ENCODE results near the gene LPGAT1.

Gene LPGAT1

DNA sequence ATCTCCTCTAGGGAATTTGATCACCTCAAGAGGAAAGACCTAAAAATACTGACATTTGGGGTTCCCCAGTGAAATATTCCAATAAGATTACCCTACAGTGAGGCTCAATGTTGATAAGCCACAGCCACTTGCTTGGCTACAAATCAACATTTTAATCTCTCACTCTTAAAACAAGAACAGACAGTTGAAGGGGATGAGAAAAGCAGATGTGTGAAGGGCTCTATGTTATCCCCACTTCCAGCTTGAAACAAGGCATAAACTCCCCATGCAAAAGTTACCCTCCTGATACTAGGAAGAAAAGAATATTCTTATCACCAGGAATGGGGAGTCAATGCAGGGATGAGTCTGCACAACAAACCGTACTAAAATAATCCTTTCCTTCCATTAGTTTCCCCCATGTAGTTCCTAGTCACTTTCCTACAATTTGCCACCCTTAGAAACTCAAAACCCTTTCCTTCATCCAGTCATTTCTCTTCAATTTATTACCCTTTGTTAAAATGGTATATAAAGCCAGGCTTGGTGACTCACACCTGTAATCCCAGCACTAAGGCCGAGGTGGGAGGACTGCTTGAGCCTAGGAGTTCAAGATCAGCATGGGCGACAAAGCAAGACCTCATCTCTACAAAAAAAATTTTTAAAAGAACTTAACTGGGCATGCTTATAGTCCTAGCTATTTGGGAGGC lies 29.5 kb downstream of the LPGAT1 start:
- peaks cover 4% of the 10 kb centered on the region; the same call in 1 of the 2 replicates for H3K4me1 ChIP-seq (ENCODE audit: insufficient read depth, low read length)
- no peaks in the 10 kb centered on the region for H3K36me3 ChIP-seq (ENCODE audit: insufficient read depth, low read length)
- peaks cover 3% of the 10 kb centered on the region; the same call in 1 of the 2 replicates for H3K9me3 ChIP-seq (ENCODE audit: insufficient read depth, low read depth, low read length)
- H3K4me3 ChIP-seq (ENCODE audit: low read length) = no peak overlapping the region
- H3K9ac ChIP-seq (ENCODE audit: low read depth, low read length) = no peak overlapping the region
- no peak overlapping the region for H3K27ac ChIP-seq (ENCODE audit: low read depth, low read length)
- H3K27me3 ChIP-seq (ENCODE audit: insufficient read depth, low read length) = no peaks in the 10 kb centered on the region
- 98% methylated on average over 3 of the region's 3 CpGs for WGBS

DNA sequence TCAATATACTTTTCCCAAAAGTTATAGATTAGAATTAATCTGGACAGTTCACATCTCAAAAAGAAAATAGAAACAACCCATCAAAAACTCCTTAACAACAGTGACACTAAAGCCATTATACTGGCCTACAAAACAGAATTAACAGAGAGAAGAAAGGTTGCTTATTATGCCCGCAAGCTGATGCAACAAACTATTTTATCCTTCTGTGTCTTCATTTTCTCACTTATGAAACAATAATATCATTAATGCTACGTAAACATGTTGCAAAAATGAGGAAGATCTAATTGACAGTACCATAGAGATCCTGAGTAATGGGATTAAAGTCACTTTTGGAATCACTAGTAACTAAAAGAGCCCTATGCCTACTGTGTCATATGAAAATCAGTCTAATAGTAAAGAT lies 32.6 kb downstream of the LPGAT1 start:
- peaks cover 3% of the 10 kb centered on the region; the same call in 1 of the 2 replicates for H3K9me3 ChIP-seq (ENCODE audit: insufficient read depth, low read depth, low read length)
- 100% methylated on average over 2 of the region's 2 CpGs for WGBS
- no peak overlapping the region for H3K4me3 ChIP-seq (ENCODE audit: low read length)
- H3K4me1 ChIP-seq (ENCODE audit: insufficient read depth, low read length) = peaks cover 4% of the 10 kb centered on the region; the same call in 1 of the 2 replicates
- H3K36me3 ChIP-seq (ENCODE audit: insufficient read depth, low read length) = no peaks in the 10 kb centered on the region
- no peaks in the 10 kb centered on the region for H3K27me3 ChIP-seq (ENCODE audit: insufficient read depth, low read length)
- H3K27ac ChIP-seq (ENCODE audit: low read depth, low read length) = no peak overlapping the region
- no peak overlapping the region for H3K9ac ChIP-seq (ENCODE audit: low read depth, low read length)

DNA sequence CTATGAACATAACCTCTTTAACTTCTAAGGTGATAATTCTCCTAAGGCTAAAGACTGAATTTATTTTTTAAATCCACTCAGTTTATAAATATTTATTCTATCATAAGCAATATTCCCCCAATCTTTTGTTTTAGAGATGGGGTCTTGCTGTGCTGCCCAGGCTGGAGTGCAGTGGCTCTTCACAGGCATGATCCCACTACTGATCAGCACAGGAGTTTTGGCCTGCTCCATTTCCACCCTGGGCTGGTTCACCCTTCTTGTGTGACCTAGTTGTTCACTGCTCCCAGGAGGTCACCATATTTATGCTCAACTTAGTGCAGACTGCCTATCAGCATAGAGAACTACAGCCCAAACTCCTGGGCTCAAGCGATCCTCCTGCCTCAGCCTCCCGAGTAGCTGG lies 38.6 kb downstream of the LPGAT1 start:
- H3K36me3 ChIP-seq (ENCODE audit: insufficient read depth, low read length) = no peaks in the 10 kb centered on the region
- no peak overlapping the region for H3K4me3 ChIP-seq (ENCODE audit: low read length)
- no peak overlapping the region for H3K9ac ChIP-seq (ENCODE audit: low read depth, low read length)
- no peaks in the 10 kb centered on the region for H3K27me3 ChIP-seq (ENCODE audit: insufficient read depth, low read length)
- no peak overlapping the region for H3K27ac ChIP-seq (ENCODE audit: low read depth, low read length)
- H3K9me3 ChIP-seq (ENCODE audit: insufficient read depth, low read depth, low read length) = no peaks in the 10 kb centered on the region
- no peaks in the 10 kb centered on the region for H3K4me1 ChIP-seq (ENCODE audit: insufficient read depth, low read length)
- 97% methylated on average over 2 of the region's 2 CpGs for WGBS

DNA sequence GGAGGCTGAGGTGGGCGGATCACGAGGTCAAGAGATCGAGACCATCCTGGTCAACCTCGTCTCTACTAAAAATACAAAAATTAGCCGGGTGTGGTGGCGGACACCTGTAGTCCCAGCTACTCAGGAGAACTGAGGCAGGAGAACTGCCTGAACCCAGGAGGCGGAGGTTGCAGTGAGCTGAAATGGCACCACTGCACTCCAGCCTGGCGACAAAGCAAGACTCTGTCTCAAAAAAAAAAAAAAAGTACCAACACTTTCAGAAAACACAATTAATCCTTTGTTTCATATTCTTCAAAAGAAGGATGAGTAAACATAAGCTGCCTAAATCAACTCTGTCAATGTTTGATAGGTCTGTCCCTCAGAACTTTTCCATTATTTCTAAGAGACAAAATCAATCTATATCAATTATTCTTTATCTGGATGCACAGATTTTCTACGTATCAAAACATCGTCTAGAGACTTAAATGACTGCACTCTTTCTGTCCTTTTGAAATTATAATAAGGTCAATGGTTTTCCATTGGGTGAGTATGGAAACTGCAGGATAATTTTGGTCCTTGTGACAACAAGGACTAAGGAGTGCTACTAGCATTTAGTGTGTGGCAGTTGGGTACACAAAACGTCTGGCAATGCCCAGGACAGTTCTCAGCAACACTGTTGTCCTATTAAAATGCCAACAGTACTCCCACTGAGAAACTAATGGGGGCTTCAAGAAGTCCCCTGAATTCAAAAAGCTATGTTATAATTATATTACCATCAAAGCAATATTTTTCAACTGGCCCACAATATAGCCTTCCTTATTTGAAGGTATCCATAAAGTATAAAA lies 40.7 kb downstream of the LPGAT1 start:
- Histone ChIP-seq H3K9ac (ENCODE audit: low read depth, low read length) (no peak overlapping the region), H3K9me3 (ENCODE audit: insufficient read depth, low read depth, low read length) (no peaks in the 10 kb centered on the region), H3K27ac (ENCODE audit: low read depth, low read length) (no peak overlapping the region), H3K4me3 (ENCODE audit: low read length) (no peak overlapping the region), H3K36me3 (ENCODE audit: insufficient read depth, low read length) (no peaks in the 10 kb centered on the region), H3K27me3 (ENCODE audit: insufficient read depth, low read length) (no peaks in the 10 kb centered on the region), H3K4me1 (ENCODE audit: insufficient read depth, low read length) (no peaks in the 10 kb centered on the region)
- WGBS = 91% methylated on average over 11 of the region's 11 CpGs

DNA sequence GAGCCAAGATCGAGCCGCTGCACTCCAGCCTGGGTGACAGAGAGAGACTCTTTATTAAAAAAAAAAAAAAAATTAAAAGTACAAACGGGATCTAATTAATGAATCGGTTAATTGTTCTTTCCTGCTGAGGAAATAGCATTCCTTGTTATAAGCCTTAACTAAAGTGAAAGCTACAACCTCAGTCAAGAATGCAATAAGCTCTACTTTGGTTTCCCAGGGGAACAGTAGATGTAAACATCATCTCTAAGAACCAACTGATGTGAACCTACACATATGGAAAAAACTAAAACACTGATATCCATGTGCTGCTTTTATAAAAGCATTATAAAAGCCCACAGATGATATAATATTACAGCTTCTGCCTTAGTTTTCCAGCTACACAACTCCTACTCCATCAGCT lies 41.9 kb downstream of the LPGAT1 start:
- H3K27me3 ChIP-seq (ENCODE audit: insufficient read depth, low read length) = no peaks in the 10 kb centered on the region
- H3K27ac ChIP-seq (ENCODE audit: low read depth, low read length) = no peak overlapping the region
- no peaks in the 10 kb centered on the region for H3K9me3 ChIP-seq (ENCODE audit: insufficient read depth, low read depth, low read length)
- H3K4me1 ChIP-seq (ENCODE audit: insufficient read depth, low read length) = no peaks in the 10 kb centered on the region
- H3K4me3 ChIP-seq (ENCODE audit: low read length) = no peak overlapping the region
- no peaks in the 10 kb centered on the region for H3K36me3 ChIP-seq (ENCODE audit: insufficient read depth, low read length)
- H3K9ac ChIP-seq (ENCODE audit: low read depth, low read length) = no peak overlapping the region
- 95% methylated on average over 4 of the region's 4 CpGs for WGBS

DNA sequence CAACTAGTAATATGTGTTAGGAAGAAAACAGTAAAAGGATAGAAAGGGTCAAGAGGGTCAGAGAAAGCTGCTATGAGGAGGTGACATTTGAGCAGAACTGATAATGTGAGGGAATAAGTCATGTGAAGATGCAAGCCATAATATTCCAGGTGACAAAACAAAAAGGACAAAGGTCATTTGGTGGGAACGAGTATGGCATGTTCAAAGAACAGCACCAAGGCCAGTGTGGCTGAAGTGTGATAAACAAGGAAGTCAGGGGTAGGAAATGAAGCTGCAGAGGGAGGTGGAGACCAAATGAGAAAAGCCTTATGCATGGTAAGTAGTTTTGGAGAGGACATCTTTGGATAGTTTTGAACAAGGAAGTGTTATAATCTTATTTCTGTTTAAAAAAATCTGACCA lies 46.7 kb downstream of the LPGAT1 start:
- H3K4me3 ChIP-seq (ENCODE audit: low read length) = no peak overlapping the region
- no peaks in the 10 kb centered on the region for H3K27me3 ChIP-seq (ENCODE audit: insufficient read depth, low read length)
- H3K27ac ChIP-seq (ENCODE audit: low read depth, low read length) = no peak overlapping the region
- 81% methylated on average over 1 of the region's 1 CpG for WGBS
- no peaks in the 10 kb centered on the region for H3K9me3 ChIP-seq (ENCODE audit: insufficient read depth, low read depth, low read length)
- no peak overlapping the region for H3K9ac ChIP-seq (ENCODE audit: low read depth, low read length)
- no peaks in the 10 kb centered on the region for H3K4me1 ChIP-seq (ENCODE audit: insufficient read depth, low read length)
- H3K36me3 ChIP-seq (ENCODE audit: insufficient read depth, low read length) = no peaks in the 10 kb centered on the region

DNA sequence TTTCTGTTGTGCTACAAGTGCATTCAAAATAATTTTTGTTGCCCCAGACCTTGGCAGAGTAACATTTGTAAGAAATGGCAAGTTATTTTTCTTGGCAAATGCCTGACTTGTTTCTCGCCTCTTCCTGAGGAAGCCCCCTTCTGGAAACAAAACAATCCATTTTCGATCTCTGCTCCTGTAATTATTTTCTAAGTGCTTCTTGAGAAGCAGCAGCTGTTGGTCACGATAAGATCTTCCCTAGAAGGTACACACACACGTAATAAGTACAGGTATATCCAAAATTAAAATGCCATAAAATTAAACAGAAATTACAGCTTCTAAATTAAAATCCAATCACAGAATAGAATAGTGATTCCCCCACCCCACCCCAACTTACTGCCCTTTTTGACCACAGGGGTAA lies 47.3 kb downstream of the LPGAT1 start:
- Histone ChIP-seq H3K4me1 (ENCODE audit: insufficient read depth, low read length) (no peaks in the 10 kb centered on the region), H3K27me3 (ENCODE audit: insufficient read depth, low read length) (no peaks in the 10 kb centered on the region), H3K27ac (ENCODE audit: low read depth, low read length) (no peak overlapping the region), H3K4me3 (ENCODE audit: low read length) (no peak overlapping the region), H3K36me3 (ENCODE audit: insufficient read depth, low read length) (no peaks in the 10 kb centered on the region), H3K9me3 (ENCODE audit: insufficient read depth, low read depth, low read length) (no peaks in the 10 kb centered on the region), H3K9ac (ENCODE audit: low read depth, low read length) (no peak overlapping the region)
- WGBS = 94% methylated on average over 4 of the region's 4 CpGs

DNA sequence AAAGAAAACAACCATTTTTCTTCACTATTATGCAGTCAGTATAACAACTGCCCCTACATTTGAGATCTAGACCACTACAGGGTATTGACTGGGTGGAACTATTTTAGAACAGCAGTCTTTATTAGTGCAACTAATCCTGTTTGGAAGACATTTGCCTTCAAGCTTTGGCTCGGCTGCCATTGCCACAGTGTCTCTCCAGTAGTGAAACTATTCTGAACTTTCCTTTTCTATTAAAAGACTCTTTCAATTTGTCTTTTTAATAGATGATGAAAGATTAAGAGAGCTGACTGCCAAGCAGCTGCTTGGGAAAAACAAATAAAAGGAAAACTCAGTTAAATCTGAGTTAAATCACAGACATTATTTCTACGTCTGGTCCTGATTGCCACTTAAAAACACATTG lies 49.3 kb downstream of the LPGAT1 start:
- Histone ChIP-seq H3K9me3 (ENCODE audit: insufficient read depth, low read depth, low read length) (no peaks in the 10 kb centered on the region), H3K36me3 (ENCODE audit: insufficient read depth, low read length) (no peaks in the 10 kb centered on the region; the same call in 1 of the 2 replicates), H3K27ac (ENCODE audit: low read depth, low read length) (no peak overlapping the region), H3K9ac (ENCODE audit: low read depth, low read length) (no peak overlapping the region), H3K4me1 (ENCODE audit: insufficient read depth, low read length) (no peaks in the 10 kb centered on the region), H3K27me3 (ENCODE audit: insufficient read depth, low read length) (no peaks in the 10 kb centered on the region), H3K4me3 (ENCODE audit: low read length) (no peak overlapping the region)
- 95% methylated on average over 2 of the region's 2 CpGs for WGBS

DNA sequence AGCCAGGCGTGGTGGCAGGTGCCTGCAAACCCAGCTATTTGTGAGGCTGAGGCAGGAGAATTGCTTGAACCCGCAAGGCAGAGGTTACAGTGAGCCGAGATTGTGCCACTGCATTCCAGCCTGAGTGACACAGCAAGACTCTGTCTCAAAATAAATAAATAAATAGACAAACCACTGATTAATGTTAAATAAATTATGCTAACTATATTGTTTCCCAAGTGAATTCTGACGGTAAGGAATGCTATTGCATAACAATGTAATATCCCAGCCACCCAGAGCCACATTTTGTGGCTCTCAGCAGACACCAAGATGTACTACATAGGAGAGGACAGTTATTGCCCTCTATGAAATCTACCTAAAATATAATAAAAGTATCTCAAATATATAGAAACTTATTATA lies 55.4 kb downstream of the LPGAT1 start:
- H3K36me3 ChIP-seq (ENCODE audit: insufficient read depth, low read length) = no peaks in the 10 kb centered on the region; the same call in 1 of the 2 replicates
- H3K4me1 ChIP-seq (ENCODE audit: insufficient read depth, low read length) = no peaks in the 10 kb centered on the region
- no peak overlapping the region for H3K9ac ChIP-seq (ENCODE audit: low read depth, low read length)
- 92% methylated on average over 4 of the region's 4 CpGs for WGBS
- no peaks in the 10 kb centered on the region for H3K9me3 ChIP-seq (ENCODE audit: insufficient read depth, low read depth, low read length)
- H3K27ac ChIP-seq (ENCODE audit: low read depth, low read length) = no peak overlapping the region
- no peaks in the 10 kb centered on the region for H3K27me3 ChIP-seq (ENCODE audit: insufficient read depth, low read length)
- no peak overlapping the region for H3K4me3 ChIP-seq (ENCODE audit: low read length)

DNA sequence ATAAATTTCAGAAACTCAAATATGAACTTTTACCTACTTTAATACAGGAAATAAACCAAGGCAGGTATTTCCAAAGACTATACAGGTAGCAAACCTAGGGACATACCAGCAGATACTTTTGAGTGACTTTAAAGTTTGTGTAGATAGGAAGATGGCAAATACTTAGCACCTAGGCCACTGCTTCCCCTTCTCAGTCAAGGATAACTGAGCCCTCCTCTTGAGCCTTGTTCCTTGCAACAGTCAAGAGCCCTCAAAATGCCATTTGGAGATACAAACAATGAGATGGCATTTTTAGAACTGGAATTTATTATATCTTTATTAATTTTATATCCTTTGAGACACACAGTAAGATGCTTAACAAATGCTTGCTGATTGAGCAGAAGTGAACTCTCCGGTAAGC lies 65.9 kb downstream of the LPGAT1 start:
- peaks cover 7% of the 10 kb centered on the region for H3K4me1 ChIP-seq (ENCODE audit: insufficient read depth, low read length)
- H3K27me3 ChIP-seq (ENCODE audit: insufficient read depth, low read length) = no peaks in the 10 kb centered on the region
- H3K9ac ChIP-seq (ENCODE audit: low read depth, low read length) = no peak overlapping the region
- H3K27ac ChIP-seq (ENCODE audit: low read depth, low read length) = no peak overlapping the region
- no peaks in the 10 kb centered on the region for H3K9me3 ChIP-seq (ENCODE audit: insufficient read depth, low read depth, low read length)
- 96% methylated on average over 1 of the region's 1 CpG for WGBS
- no peaks in the 10 kb centered on the region for H3K36me3 ChIP-seq (ENCODE audit: insufficient read depth, low read length)
- H3K4me3 ChIP-seq (ENCODE audit: low read length) = no peak overlapping the region

DNA sequence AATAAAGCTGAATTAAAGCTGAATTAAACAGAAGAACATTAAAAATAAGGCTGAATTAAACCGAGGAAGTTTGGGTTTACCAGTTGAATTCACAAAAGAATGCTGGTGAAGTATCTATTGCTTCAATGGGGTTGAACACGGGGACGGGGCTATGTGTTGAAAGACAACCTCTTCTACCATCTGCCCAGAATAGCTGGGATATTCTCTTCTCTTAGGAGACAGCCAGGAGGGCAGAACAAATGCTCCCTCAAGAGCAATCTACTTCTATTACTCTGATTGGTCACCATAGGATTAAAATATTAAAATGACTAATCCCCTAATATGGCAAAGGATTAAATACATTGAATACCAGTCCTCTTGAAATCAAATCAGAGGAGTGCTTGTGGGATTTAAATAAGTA lies 68.4 kb downstream of the LPGAT1 start:
- WGBS = 92% methylated on average over 3 of the region's 3 CpGs
- Histone ChIP-seq H3K27ac (ENCODE audit: low read depth, low read length) (no peak overlapping the region), H3K9me3 (ENCODE audit: insufficient read depth, low read depth, low read length) (peaks cover 5% of the 10 kb centered on the region; the same call in 1 of the 2 replicates)

More for the DNA sequence above, 68.4 kb downstream of the LPGAT1 start:
- Histone ChIP-seq H3K36me3 (ENCODE audit: insufficient read depth, low read length) (no peaks in the 10 kb centered on the region), H3K27me3 (ENCODE audit: insufficient read depth, low read length) (no peaks in the 10 kb centered on the region), H3K4me1 (ENCODE audit: insufficient read depth, low read length) (peaks cover 7% of the 10 kb centered on the region), H3K9ac (ENCODE audit: low read depth, low read length) (no peak overlapping the region), H3K4me3 (ENCODE audit: low read length) (no peak overlapping the region)

Measured in HUES64 (cell line).